GM12873 (cell line): Measurements from ENCODE around the gene LYSMD2.

Source experiments
- CTCF ChIP-seq: IDR thresholded peaks from 2 replicates; pipeline ENCODE4 v1.5.1; 2012; ENCODE audit warnings: low read depth, mild to moderate bottlenecking, moderate library complexity, low read length, control low read depth; ENCODE audit not compliant: insufficient read depth; ENCODE audit errors: missing control alignments

LYSMD2 gene

GRCh38 chr15:51775967-51776816, 38.7 kb upstream of the LYSMD2 start:
- TF ChIP-seq CTCF, result peak; percentile 85

GRCh38 chr15:51774916-51775315, 37.5 kb upstream of the LYSMD2 start:
- TF ChIP-seq CTCF, result no peak

- no peak for TF ChIP-seq CTCF
Measured at GRCh38 chr15:51771773-51772172, 34.3 kb upstream of the LYSMD2 start.

- TF ChIP-seq CTCF, result no peak
Measured at GRCh38 chr15:51770902-51771301, 33.4 kb upstream of the LYSMD2 start.

- TF ChIP-seq CTCF, result no peak
Measured at GRCh38 chr15:51768018-51768417, 30.6 kb upstream of the LYSMD2 start.

- no peak for TF ChIP-seq CTCF
Measured at GRCh38 chr15:51766341-51766740, 28.9 kb upstream of the LYSMD2 start.

- TF ChIP-seq CTCF, result no peak
Measured at GRCh38 chr15:51765751-51766150, 28.3 kb upstream of the LYSMD2 start.
